ENCODE measurements around the gene BCLAF1. TPM values are rescaled to one million over a fixed set of nuclear protein-coding genes. Genes with fewer than 3 reads are reported as not detected.

The BCLAF1 gene
- polyA plus RNA-seq, 3 donors = 32.5 to 75.8 (median 47.0) TPM

DNA sequence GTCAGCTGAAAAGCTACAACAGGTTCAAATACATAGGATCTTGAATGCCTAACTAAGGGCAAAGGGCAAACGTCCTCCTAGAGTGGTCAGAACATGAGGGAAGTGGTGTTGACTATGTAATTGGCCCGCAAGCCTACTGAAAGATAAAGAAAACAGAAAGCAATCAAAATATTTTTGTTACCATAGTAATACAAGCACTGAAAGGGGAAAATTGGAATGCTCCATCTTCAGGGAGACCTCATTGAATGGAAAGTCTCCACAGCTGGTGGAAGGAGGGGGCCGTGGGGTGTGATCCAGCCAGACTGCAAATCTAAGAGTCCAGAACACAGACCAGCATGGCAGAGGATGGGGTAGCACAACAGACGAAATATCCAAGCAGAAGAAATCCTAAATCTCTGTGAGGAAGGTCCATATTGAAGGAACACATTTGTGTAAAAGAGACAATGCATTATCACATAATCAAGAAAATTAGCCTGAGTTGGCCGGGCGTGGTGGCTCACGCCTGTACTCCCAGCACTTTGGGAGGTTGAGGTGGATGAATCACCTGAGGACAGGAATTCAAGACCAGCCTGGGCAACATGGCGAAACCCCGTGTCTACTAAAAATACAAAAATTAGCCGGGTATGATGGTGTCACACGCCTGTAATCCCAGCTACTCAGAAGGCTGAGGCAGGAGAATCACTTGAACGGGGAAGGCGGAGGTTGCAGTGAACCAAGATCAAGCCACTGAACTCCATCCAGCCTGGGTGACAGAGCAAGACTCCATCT, 79.1 kb downstream of the BCLAF1 start:
- Mint-ChIP-seq H3K4me3 (no peak overlapping the region), H3K9me3 (peaks cover 0 to 6% (median 0%) of the 10 kb centered on the region in 7 donors), H3K36me3 (no peaks in the 10 kb centered on the region), H3K4me1 (peaks cover 11% of the 10 kb centered on the region), H3K27ac (peak overlapping the region in 1 of 7 donors; percentile 86), H3K27me3 (ENCODE audit: low read depth in 3 of 3) (peaks cover 0 to 2% (median 0%) of the 10 kb centered on the region in 3 donors)
- no peaks in the 10 kb centered on the region for H3K9me3 ChIP-seq (replicated peaks in 1 of 2; ENCODE audit: control insufficient read depth in 1 of 2, insufficient read depth in 1 of 2, low read length in 2 of 2)
- H3K27me3 ChIP-seq (ENCODE audit: control insufficient read depth in 2 of 2, insufficient read depth in 2 of 2, low read length in 2 of 2) = no peaks in the 10 kb centered on the region
- peaks cover 5 to 8% of the 10 kb centered on the region in 2 donors for H3K4me1 ChIP-seq (ENCODE audit: control insufficient read depth in 1 of 2, insufficient read depth in 2 of 2, low read length in 2 of 2)
- H3K36me3 ChIP-seq (replicated peaks in 1 of 2; ENCODE audit: control insufficient read depth in 1 of 2, insufficient read depth in 2 of 2, low read length in 2 of 2) = no peaks in the 10 kb centered on the region
- no peak overlapping the region for H3K27ac ChIP-seq (ENCODE audit: low read depth in 1 of 2, low read length in 2 of 2)
- intact Hi-C loops (cut with micrococcal nuclease) = no loop called here
- TF ChIP-seq, protein P1, sequence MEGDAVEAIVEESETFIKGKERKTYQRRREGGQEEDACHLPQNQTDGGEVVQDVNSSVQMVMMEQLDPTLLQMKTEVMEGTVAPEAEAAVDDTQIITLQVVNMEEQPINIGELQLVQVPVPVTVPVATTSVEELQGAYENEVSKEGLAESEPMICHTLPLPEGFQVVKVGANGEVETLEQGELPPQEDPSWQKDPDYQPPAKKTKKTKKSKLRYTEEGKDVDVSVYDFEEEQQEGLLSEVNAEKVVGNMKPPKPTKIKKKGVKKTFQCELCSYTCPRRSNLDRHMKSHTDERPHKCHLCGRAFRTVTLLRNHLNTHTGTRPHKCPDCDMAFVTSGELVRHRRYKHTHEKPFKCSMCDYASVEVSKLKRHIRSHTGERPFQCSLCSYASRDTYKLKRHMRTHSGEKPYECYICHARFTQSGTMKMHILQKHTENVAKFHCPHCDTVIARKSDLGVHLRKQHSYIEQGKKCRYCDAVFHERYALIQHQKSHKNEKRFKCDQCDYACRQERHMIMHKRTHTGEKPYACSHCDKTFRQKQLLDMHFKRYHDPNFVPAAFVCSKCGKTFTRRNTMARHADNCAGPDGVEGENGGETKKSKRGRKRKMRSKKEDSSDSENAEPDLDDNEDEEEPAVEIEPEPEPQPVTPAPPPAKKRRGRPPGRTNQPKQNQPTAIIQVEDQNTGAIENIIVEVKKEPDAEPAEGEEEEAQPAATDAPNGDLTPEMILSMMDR (IDR thresholded peaks at IDR 0.05) = no peak
- no peak overlapping the region for H2AFZ ChIP-seq (ENCODE audit: insufficient read depth, low read depth, low read length, poor library complexity, severe bottlenecking)
- H4K20me1 ChIP-seq (ENCODE audit: insufficient read depth, low read length) = no peaks in the 10 kb centered on the region
- H3K9ac ChIP-seq (ENCODE audit: insufficient read depth, low read length, poor library complexity, severe bottlenecking) = no peak overlapping the region
- no peak overlapping the region for H3K4me2 ChIP-seq (replicated peaks; ENCODE audit: extremely low read depth, low read length, poor library complexity, severe bottlenecking)
- H3K79me2 ChIP-seq (ENCODE audit: insufficient read depth, low read length) = no peaks in the 10 kb centered on the region
- WGBS (ENCODE audit: insufficient coverage) = 94% methylated on average over 5 of the region's 13 CpGs
- H3K4me3 ChIP-seq (replicated peaks in 1 of 3; ENCODE audit: low read depth in 2 of 3, low read length in 3 of 3) = no peak overlapping the region
- DNase-seq = no peak

DNA sequence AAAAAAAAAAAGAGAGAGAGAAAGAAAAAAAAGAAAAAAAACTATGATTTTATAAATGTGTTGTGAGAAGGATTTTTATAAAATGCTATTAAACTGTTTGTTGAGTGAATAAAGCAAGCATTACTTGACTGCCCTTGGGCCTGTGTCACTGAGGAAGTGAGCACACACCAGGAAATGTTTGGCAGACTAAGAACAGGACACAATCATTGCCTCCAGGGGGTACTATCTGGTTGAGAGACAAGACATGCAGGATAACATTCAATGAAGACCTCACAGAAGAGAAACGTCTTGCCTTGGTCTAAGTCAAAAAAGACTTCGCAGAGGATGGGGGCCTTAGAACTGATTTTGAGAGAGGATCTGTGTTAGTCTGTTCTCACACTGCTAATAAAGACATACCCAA, 80.2 kb downstream of the BCLAF1 start:
- Histone ChIP-seq H3K79me2 (ENCODE audit: insufficient read depth, low read length) (no peaks in the 10 kb centered on the region), H3K27me3 (ENCODE audit: control insufficient read depth in 2 of 2, insufficient read depth in 2 of 2, low read length in 2 of 2) (no peaks in the 10 kb centered on the region), H3K4me2 (replicated peaks; ENCODE audit: extremely low read depth, low read length, poor library complexity, severe bottlenecking) (no peak overlapping the region), H3K9ac (ENCODE audit: insufficient read depth, low read length, poor library complexity, severe bottlenecking) (no peak overlapping the region), H3K27ac (ENCODE audit: low read depth in 1 of 2, low read length in 2 of 2) (no peak overlapping the region), H3K9me3 (replicated peaks in 1 of 2; ENCODE audit: control insufficient read depth in 1 of 2, insufficient read depth in 1 of 2, low read length in 2 of 2) (no peaks in the 10 kb centered on the region), H3K4me1 (ENCODE audit: control insufficient read depth in 1 of 2, insufficient read depth in 2 of 2, low read length in 2 of 2) (no peaks in the 10 kb centered on the region), H4K20me1 (ENCODE audit: insufficient read depth, low read length) (no peaks in the 10 kb centered on the region), H3K4me3 (replicated peaks in 1 of 3; ENCODE audit: low read depth in 2 of 3, low read length in 3 of 3) (no peak overlapping the region), H3K36me3 (replicated peaks in 1 of 2; ENCODE audit: control insufficient read depth in 1 of 2, insufficient read depth in 2 of 2, low read length in 2 of 2) (no peaks in the 10 kb centered on the region), H2AFZ (ENCODE audit: insufficient read depth, low read depth, low read length, poor library complexity, severe bottlenecking) (no peak overlapping the region)
- DNase-seq = no peak
- Mint-ChIP-seq H3K4me1 (peaks cover under 1% of the 10 kb centered on the region), H3K36me3 (no peaks in the 10 kb centered on the region), H3K9me3 (peaks cover 0 to 6% (median 0%) of the 10 kb centered on the region in 7 donors), H3K27ac (no peak overlapping the region), H3K27me3 (ENCODE audit: low read depth in 3 of 3) (no peaks in the 10 kb centered on the region), H3K4me3 (no peak overlapping the region)
- TF ChIP-seq, protein P1 (IDR thresholded peaks at IDR 0.05) = no peak
- WGBS (ENCODE audit: insufficient coverage) = no CpG with 5 or more reads among the region's 2 CpGs
- intact Hi-C loops (cut with micrococcal nuclease) = no loop called here
